ENCODE data around the gene DHX57.
"Not testable (repeated sequence)": the region's sequence is repeated elsewhere in the genome, so short reads cannot be mapped to it uniquely, and the experiment has no call there.

DHX57 gene

GRCh38 chr2:38863061-38863695 lies 12.6 kb downstream of the DHX57 start:
- DNase-seq (ENCODE audit: low read depth), result no peak

DNA sequence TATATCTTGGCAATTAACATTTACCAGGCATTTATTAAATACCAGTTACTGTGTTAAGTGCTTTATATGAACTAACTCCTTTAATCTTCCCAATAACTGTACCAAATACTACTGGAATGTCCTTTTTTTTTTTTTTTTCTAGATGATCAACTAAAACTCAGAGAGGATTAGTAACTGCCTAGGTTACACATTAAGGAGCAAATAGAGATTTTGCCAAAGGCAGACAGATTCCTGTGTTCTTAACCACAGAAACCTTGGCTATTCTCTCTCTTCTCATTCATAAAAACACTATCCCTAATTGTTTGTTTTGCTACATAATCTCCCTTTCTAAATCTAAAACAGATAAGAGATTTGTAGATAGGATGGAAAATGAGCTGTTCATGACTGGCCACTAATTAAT lies 13.3 kb downstream of the DHX57 start:
- DNase-seq (ENCODE audit: low read depth), result no peak

DNA sequence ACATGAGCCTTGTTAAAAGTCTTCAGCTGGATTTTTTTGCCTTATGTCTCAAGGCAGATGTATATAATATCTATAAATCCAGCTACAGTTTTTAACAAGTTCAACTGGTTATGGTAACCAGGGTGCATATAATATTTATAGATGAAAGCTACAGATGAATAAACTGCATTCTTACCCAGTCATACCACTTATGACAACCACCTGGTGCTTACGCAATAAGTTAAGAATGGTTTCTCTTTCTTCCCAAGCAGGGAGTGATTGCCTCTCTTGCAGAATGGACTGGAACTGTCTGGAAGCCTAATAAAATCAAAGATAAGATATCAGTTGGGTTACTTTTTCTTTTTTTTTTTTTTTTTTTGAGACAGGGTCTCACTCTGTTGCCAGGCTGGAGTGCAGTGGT lies 19.6 kb downstream of the DHX57 start:
- DNase-seq (ENCODE audit: low read depth), result no peak

DNA sequence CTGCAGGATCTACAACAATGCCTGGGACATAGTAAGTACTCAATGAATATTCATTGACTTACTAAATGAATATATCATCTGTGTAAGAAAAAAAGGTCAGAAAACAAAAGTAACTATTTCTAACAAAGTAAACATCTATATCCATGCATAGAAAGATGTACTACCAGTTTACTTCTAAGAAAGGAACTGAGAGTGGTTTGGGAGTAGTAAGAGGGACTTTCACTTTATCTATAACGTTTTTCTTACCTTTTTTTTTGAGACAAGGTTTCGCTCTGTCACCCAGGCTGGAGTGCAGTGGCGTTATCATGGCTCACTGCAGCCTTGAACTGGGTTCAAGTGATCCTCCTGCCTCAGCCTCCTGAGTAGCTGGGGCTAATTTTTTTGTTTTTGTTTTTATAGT lies 25.7 kb downstream of the DHX57 start:
- no peak for DNase-seq (ENCODE audit: low read depth)

- no peak for DNase-seq (ENCODE audit: low read depth)
These were observed 38.9 kb downstream of the DHX57 start for GRCh38 chr2:38836791-38837190.

GRCh38 chr2:38835990-38836389 lies 39.7 kb downstream of the DHX57 start:
- DNase-seq (ENCODE audit: low read depth), result no peak

GRCh38 chr2:38835015-38835601 lies 40.6 kb downstream of the DHX57 start:
- DNase-seq (ENCODE audit: low read depth), result no peak

GRCh38 chr2:38830526-38831159 lies 45.1 kb downstream of the DHX57 start:
- DNase-seq (ENCODE audit: low read depth), result no peak

GRCh38 chr2:38829971-38830370 lies 45.8 kb downstream of the DHX57 start:
- DNase-seq (ENCODE audit: low read depth), result no peak

DNA sequence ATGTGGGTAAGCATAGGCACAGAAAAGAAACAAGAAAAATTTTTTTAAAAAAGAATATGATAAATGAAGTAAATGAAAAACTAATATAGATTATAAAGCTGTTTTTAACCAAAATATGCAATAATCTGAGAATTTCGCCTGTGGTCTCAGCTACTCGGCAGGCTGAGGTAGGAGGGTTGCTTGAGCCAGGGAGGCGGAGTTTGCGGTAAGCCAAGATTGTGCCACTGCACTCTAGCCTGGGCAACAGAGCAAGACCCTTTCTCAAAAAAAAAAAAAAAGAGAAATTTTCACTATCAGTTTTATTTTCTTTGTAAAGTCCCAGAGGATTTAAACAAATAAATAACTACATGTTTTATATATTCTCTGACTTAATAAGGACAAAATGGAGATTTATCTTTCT lies 47.3 kb downstream of the DHX57 start:
- no peak for DNase-seq (ENCODE audit: low read depth)

DNA sequence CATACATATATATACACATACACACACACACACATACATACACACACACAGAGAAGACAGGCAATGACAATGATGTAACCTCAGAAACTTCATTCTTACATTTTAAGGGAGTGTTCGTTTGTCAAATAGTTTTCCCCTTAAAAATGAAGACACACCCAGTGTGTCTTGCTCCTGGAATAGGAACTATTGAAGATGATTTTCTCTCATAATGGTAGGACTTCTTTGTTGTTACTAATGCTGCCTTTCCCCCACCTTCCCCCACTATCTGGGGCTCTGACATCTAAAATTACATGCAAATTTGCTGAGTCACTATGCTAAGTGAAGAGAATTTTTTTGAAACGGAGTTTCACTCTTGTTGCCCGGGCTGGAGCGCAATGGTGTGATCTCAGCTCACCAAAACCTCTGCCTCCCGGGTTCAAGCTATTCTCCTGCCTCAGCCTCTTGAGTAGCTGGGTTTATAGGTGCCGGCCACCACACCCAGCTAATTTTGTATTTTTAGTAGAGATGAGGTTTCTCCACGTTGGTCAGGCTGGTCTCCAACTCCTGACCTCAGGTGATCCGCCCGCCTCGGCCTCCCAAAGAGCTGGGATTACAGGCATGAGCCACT lies 48.1 kb downstream of the DHX57 start:
- DNase-seq (ENCODE audit: low read depth), result not testable (repeated sequence)

DNA sequence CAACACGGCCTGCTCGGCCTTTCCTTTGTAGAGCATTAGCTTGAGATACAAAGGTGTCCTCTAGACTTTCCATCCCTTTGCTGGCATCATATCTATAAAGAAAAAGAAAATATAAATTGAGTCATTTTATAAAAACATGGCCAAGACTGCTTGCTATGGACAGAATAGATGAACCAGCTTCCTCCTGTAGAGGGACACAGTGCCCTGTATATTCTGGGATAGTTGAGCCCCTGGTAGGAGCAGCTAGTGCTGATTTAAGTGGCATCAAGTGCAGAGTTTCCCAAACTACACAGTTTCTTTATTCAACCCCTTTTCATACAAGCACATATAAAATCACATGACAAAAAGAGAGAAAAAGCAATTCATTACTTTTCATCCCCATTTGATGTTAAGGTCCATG lies 49.8 kb downstream of the DHX57 start:
- no peak for DNase-seq (ENCODE audit: low read depth)

GRCh38 chr2:38824906-38825305 lies 50.8 kb downstream of the DHX57 start:
- no peak for DNase-seq (ENCODE audit: low read depth)

- no peak for DNase-seq (ENCODE audit: low read depth)
These were observed 52.3 kb downstream of the DHX57 start for GRCh38 chr2:38823386-38823785.

DNA sequence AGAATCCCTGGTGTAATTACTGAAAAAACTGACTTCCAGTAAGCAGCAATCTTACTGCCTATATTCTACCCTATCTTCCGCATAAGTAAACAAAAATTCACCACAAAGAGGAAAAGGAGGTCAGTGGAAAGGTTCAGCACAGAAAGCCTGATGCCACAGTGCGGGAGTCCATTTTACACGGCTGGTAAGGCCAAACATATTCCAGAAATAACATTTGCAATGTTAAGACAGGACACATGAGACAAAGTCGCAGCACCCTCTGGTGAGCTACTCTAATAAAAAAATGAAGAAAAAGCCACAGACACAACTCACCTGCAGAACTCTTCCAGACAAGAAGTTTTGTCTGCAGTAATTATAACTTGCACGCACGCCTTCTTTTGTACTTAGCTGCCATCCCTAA lies 57.2 kb downstream of the DHX57 start:
- no peak for DNase-seq (ENCODE audit: low read depth)

- no peak for DNase-seq (ENCODE audit: low read depth)
These were observed 59.8 kb downstream of the DHX57 start for GRCh38 chr2:38815936-38816335.

GRCh38 chr2:38810488-38810887 lies 65.2 kb downstream of the DHX57 start:
- no peak for DNase-seq (ENCODE audit: low read depth)

DNA sequence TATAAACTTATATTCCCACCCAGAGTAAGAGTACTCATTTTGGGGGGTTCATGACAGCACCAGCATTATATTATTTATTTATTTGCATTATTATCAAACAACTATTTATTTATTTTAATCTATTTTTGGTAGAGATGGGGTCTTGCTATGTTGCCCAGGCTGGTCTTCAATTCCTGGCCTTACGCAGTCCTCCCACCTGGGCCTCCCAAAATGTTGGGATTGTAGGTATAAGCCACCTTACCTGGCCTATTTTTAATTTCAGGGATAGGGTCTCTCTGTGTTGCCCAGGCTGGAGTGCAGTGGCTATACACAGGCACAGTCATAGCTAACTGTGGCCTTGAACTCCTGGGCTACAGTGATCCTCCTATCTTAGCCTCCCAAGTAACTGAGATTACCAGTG lies 67.1 kb downstream of the DHX57 start:
- no peak for DNase-seq (ENCODE audit: low read depth)

GRCh38 chr2:38806733-38807059 lies 69.0 kb downstream of the DHX57 start:
- no peak for DNase-seq (ENCODE audit: low read depth)

DNA sequence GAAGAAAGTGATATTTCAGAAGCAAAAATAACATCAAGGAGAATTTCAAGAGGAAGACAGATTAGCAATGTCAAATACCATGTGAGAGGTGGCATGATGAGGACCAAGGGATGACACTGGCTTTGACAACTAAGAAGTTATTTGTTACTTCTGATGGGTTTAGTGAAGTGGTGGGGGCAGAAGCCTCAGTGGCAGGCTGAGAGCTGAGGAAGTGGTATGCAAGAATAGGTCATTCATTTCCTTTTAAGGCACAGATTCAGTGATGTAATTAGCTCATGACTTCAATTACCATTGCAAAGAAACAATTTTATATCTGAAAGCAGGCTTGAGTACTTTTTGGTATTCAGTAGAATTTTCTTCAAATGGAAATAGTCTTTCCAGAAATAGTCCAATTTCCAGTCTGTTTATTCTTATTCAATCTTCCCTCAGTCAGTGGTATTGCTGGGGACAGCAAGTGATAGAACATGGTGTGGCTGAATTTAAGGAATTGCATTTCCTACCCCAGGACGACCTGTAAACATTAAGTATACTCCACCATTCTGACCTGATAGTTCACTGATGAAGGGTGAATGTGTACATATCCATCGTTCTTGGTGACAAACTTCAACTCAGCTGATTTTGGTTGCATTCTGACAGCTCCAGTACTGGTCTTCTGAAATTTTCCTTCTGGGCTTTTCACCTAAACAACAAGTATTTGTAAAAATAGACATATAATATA lies 69.6 kb downstream of the DHX57 start:
- no peak for DNase-seq (ENCODE audit: low read depth)

DNA sequence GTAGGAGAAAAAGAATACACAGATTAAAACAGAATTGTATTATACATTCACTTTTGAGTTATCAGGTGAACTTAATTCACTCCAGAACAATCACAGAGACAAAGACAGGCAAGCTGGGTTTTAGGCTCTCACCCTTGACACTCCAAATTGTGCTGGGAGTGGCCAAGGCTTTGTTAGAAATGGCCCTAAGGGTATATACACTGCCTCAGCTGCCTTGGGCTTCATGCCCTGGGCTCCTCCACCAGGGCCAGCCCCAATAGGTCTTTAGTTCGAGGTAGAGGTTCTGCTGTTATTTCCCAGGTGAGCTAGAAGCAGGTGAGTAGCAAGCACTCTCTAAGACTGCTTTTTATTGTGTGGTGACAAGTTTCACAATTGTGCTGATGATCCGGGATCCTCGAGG lies 77.8 kb downstream of the DHX57 start:
- DNase-seq (ENCODE audit: low read depth), result no peak

- DNase-seq (ENCODE audit: low read depth), result no peak
These were observed 78.5 kb downstream of the DHX57 start for GRCh38 chr2:38797250-38797676.

GRCh38 chr2:38795016-38795415 lies 80.7 kb downstream of the DHX57 start:
- not testable (repeated sequence) for DNase-seq (ENCODE audit: low read depth)
